PC-3 (cell line): Measurements from ENCODE around the gene AHNAK2. TPM values are rescaled to one million over a fixed set of nuclear protein-coding genes. Genes with fewer than 3 reads are reported as not detected.

ENCODE experiments used
- ATAC-seq: fragments of 200-7000 bp; cut with Tn5 transposase; 2 replicates; pipeline ENCODE4 v1.9.1; 2020; ENCODE audit warnings: mild to moderate bottlenecking, moderate library complexity
- BruUV-seq: library from RNA; stranded (reverse); fragments of 400-500 nt; replicated peaks from 2 replicates; lab custom pipeline; 2021; lab: Mats Ljungman, UMichigan
- CTCF ChIA-PET: fragments of 300-600 bp; sonication (Branson Sonifier 250); formaldehyde crosslinking; loops from one replicate; lab custom pipeline; 2022; ENCODE audit warnings: antibody characterized with exemption; lab: Charles Lee
- POLR2A ChIA-PET: fragments of 300-600 bp; sonication (Branson Sonifier 250); formaldehyde crosslinking; loops from one replicate; lab custom pipeline; 2022; ENCODE audit warnings: antibody characterized with exemption; ENCODE audit not compliant: unreplicated experiment; lab: Charles Lee
- DNase-seq: peaks from one replicate; pipeline ENCODE4 v3.0.0-alpha.2; 2015
- H2AFZ ChIP-seq: fragments of 300-600 bp; sonication (generic); 2 replicates; pipeline ENCODE4 v1.6.0; 2016; ENCODE audit warnings: antibody characterized with exemption, low read length
- H3F3A ChIP-seq: fragments of 300-600 bp; sonication (generic); one replicate; pipeline ENCODE4 v1.6.0; 2017; ENCODE audit warnings: antibody characterized with exemption, low read length, control low read depth, mild to moderate bottlenecking; ENCODE audit not compliant: unreplicated experiment
- H3K27ac ChIP-seq: fragments of 300-600 bp; sonication (generic); 2 replicates; pipeline ENCODE4 v1.5.1; 2016; ENCODE audit warnings: mild to moderate bottlenecking, low read length
- H3K27me3 ChIP-seq: fragments of 300-600 bp; sonication (generic); 2 replicates; pipeline ENCODE4 v1.6.1; 2016; ENCODE audit warnings: low read length, mixed read lengths
- H3K36me3 ChIP-seq: fragments of 300-600 bp; sonication (generic); 2 replicates; pipeline ENCODE4 v1.6.1; 2016; ENCODE audit warnings: low read depth, mixed run types, low read length, mixed read lengths
- H3K4me1 ChIP-seq: fragments of 300-600 bp; sonication (generic); 2 replicates; pipeline ENCODE4 v1.5.1; 2016; ENCODE audit warnings: low read length; ENCODE audit not compliant: insufficient read depth
- H3K4me2 ChIP-seq: fragments of 300-600 bp; sonication (generic); 2 replicates; pipeline ENCODE4 v1.6.0; 2016; ENCODE audit warnings: low read length
- H3K4me3 ChIP-seq: fragments of 300-600 bp; sonication (generic); 2 replicates; pipeline ENCODE4 v1.5.1; 2016; ENCODE audit warnings: mild to moderate bottlenecking, low read length, mixed read lengths
- H3K79me2 ChIP-seq: fragments of 300-600 bp; sonication (generic); 2 replicates; pipeline ENCODE4 v1.6.1; 2017; ENCODE audit warnings: low read length, mixed read lengths
- H3K9ac ChIP-seq: fragments of 300-600 bp; sonication (generic); 2 replicates; pipeline ENCODE4 v1.6.0; 2016; ENCODE audit warnings: mild to moderate bottlenecking, low read length
- H3K9me2 ChIP-seq: fragments of 300-600 bp; sonication (generic); replicated peaks from 2 replicates; pipeline ENCODE4 v1.6.1; 2016; ENCODE audit warnings: mixed run types, low read length, mixed read lengths
- H3K9me3 ChIP-seq: fragments of 300-600 bp; sonication (generic); 2 replicates; pipeline ENCODE4 v1.6.1; 2016; ENCODE audit warnings: low read length, mixed read lengths
- H4K20me1 ChIP-seq: fragments of 300-600 bp; sonication (generic); 2 replicates; pipeline ENCODE4 v1.6.1; 2016; ENCODE audit warnings: low read length, mixed read lengths
- EZH2 ChIP-seq: fragments of 300-600 bp; sonication (generic); IDR thresholded peaks from one replicate; pipeline ENCODE4 v1.6.1; 2017; ENCODE audit warnings: antibody characterized with exemption, mild to moderate bottlenecking, low read length; ENCODE audit not compliant: unreplicated experiment
- EZH2phosphoT487 ChIP-seq: fragments of 300-600 bp; sonication (generic); IDR thresholded peaks from 2 replicates; pipeline ENCODE4 v1.6.1; 2018; ENCODE audit warnings: mild to moderate bottlenecking, antibody characterized with exemption, low read length, borderline replicate concordance
- intact Hi-C: fragments of 100-400 bp; cut with micrococcal nuclease; formaldehyde crosslinking; loops from 2 replicates; pipeline ENCODE4 v1.9.0; 2023
- total RNA-seq: library from RNA; depleted of rRNA; stranded (reverse); fragments of >200 nt; gene quantifications from 2 replicates; pipeline ENCODE4 v1.2.3, GENCODE V29; 2014
- TF ChIP-seq, protein P1 (sequence below): fragments of 300-600 bp; sonication (generic); conservative IDR thresholded peaks from 2 replicates; pipeline ENCODE4 v1.5.1; 2017; ENCODE audit warnings: antibody characterized with exemption, low read depth, mild to moderate bottlenecking, low read length

The AHNAK2 gene
- total RNA-seq, 1 experiment from 2014 or later = 25.0 TPM

GRCh38 chr14:104928391-104929133 is 49.6 kb downstream of the AHNAK2 start:
- H3K27me3 ChIP-seq = no peaks in the 10 kb centered on the region

GRCh38 chr14:104927901-104928300 is 50.3 kb downstream of the AHNAK2 start:
- TF ChIP-seq EZH2phosphoT487 (no peak), EZH2 (no peak)
- TF ChIP-seq, protein P1, sequence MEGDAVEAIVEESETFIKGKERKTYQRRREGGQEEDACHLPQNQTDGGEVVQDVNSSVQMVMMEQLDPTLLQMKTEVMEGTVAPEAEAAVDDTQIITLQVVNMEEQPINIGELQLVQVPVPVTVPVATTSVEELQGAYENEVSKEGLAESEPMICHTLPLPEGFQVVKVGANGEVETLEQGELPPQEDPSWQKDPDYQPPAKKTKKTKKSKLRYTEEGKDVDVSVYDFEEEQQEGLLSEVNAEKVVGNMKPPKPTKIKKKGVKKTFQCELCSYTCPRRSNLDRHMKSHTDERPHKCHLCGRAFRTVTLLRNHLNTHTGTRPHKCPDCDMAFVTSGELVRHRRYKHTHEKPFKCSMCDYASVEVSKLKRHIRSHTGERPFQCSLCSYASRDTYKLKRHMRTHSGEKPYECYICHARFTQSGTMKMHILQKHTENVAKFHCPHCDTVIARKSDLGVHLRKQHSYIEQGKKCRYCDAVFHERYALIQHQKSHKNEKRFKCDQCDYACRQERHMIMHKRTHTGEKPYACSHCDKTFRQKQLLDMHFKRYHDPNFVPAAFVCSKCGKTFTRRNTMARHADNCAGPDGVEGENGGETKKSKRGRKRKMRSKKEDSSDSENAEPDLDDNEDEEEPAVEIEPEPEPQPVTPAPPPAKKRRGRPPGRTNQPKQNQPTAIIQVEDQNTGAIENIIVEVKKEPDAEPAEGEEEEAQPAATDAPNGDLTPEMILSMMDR = no peak
- H3K4me2 ChIP-seq = no peak overlapping the region
- no peaks in the 10 kb centered on the region for H3K36me3 ChIP-seq
- ChIA-PET CTCF (no interaction called here), POLR2A (no interaction called here)
- H3K79me2 ChIP-seq = no peaks in the 10 kb centered on the region
- ATAC-seq (no peak), DNase-seq (no peak)
- no peaks in the 10 kb centered on the region for H3K27me3 ChIP-seq
- H4K20me1 ChIP-seq = no peaks in the 10 kb centered on the region
- H3K27ac ChIP-seq = no peak overlapping the region
- no peak overlapping the region for H3K4me3 ChIP-seq
- no peak overlapping the region for H3K9ac ChIP-seq
- BruUV-seq = no TSS peak
- no peaks in the 10 kb centered on the region for H3K9me3 ChIP-seq
- H3F3A ChIP-seq = no peaks in the 10 kb centered on the region
- intact Hi-C loops = no loop called here
- no peaks in the 10 kb centered on the region for H3K4me1 ChIP-seq
- no peaks in the 10 kb centered on the region for H3K9me2 ChIP-seq
- no peak overlapping the region for H2AFZ ChIP-seq

More at GRCh38 chr14:104928391-104929133, 49.6 kb downstream of the AHNAK2 start:
- Histone ChIP-seq H3K4me3 (no peak overlapping the region), H3K9ac (no peak overlapping the region), H3K9me2 (no peaks in the 10 kb centered on the region), H2AFZ (no peak overlapping the region), H3K36me3 (no peaks in the 10 kb centered on the region), H3K9me3 (no peaks in the 10 kb centered on the region), H3F3A (no peaks in the 10 kb centered on the region), H3K4me2 (no peak overlapping the region), H3K79me2 (no peaks in the 10 kb centered on the region), H3K27ac (no peak overlapping the region), H4K20me1 (no peaks in the 10 kb centered on the region), H3K4me1 (no peaks in the 10 kb centered on the region)
- CTCF ChIA-PET = interaction anchor here (1.1 kb wide), 1 partner anchor 119 kb away, joined by 8 read pairs; no protein-coding TSS in a partner anchor
- no TSS peak for BruUV-seq
- TF ChIP-seq EZH2 (no peak), EZH2phosphoT487 (no peak)
- TF ChIP-seq, protein P1 = no peak
- POLR2A ChIA-PET = interaction anchor here (0.6 kb wide), 1 partner anchor 133 kb away, joined by 5 read pairs; no protein-coding TSS in a partner anchor
- ATAC-seq = no peak
- no peak for DNase-seq
- intact Hi-C loops = no loop called here

GRCh38 chr14:104927432-104927816 is 50.8 kb downstream of the AHNAK2 start:
- BruUV-seq = no TSS peak
- no peak overlapping the region for H3K27ac ChIP-seq
- H4K20me1 ChIP-seq = no peaks in the 10 kb centered on the region
- H3K4me2 ChIP-seq = no peak overlapping the region
- H3K9me3 ChIP-seq = no peaks in the 10 kb centered on the region
- no peak overlapping the region for H3K9ac ChIP-seq
- H3K27me3 ChIP-seq = no peaks in the 10 kb centered on the region
- no peaks in the 10 kb centered on the region for H3F3A ChIP-seq
- H3K79me2 ChIP-seq = no peaks in the 10 kb centered on the region
- H3K4me3 ChIP-seq = no peak overlapping the region
- no peaks in the 10 kb centered on the region for H3K4me1 ChIP-seq
- ChIA-PET POLR2A (no interaction called here), CTCF (no interaction called here)
- intact Hi-C loops = no loop called here
- no peaks in the 10 kb centered on the region for H3K36me3 ChIP-seq
- no peak for ATAC-seq
- no peak overlapping the region for H2AFZ ChIP-seq
- no peaks in the 10 kb centered on the region for H3K9me2 ChIP-seq
- TF ChIP-seq EZH2 (no peak), EZH2phosphoT487 (no peak)
- TF ChIP-seq, protein P1 = no peak
- no peak for DNase-seq
